ENCODE results near the gene MYBPH.

MYBPH gene

GRCh38 chr1:203180611-203181330 is 5.1 kb upstream of the MYBPH start:
- DNase-seq (ENCODE audit: low spot score), result no peak
- FAIRE-seq, result no peak

GRCh38 chr1:203179667-203180005 is 4.0 kb upstream of the MYBPH start:
- FAIRE-seq, result no peak

GRCh38 chr1:203178821-203179666 is 3.4 kb upstream of the MYBPH start:
- FAIRE-seq (no peak), DNase-seq (ENCODE audit: low spot score) (no peak)

More at GRCh38 chr1:203179667-203180005, 4.0 kb upstream of the MYBPH start:
- no peak for DNase-seq (ENCODE audit: low spot score)

GRCh38 chr1:203178083-203178482 is 2.5 kb upstream of the MYBPH start:
- FAIRE-seq (no peak), DNase-seq (ENCODE audit: low spot score) (peak; percentile 59)

- FAIRE-seq (no peak), DNase-seq (ENCODE audit: low spot score) (peak; percentile 61)
These were observed 1.9 kb upstream of the MYBPH start for GRCh38 chr1:203177470-203178039.

- DNase-seq (ENCODE audit: low spot score) (no peak), FAIRE-seq (no peak)
These were observed 1.4 kb upstream of the MYBPH start for GRCh38 chr1:203177036-203177405.

- FAIRE-seq (no peak), DNase-seq (ENCODE audit: low spot score) (no peak)
These were observed 828 bp upstream of the MYBPH start for GRCh38 chr1:203176273-203177035.

- DNase-seq (ENCODE audit: low spot score) (no peak), FAIRE-seq (no peak)
These were observed 208 bp upstream of the MYBPH start for GRCh38 chr1:203175827-203176241.

- FAIRE-seq (no peak), DNase-seq (ENCODE audit: low spot score) (no peak)
These were observed 1.2 kb downstream of the MYBPH start for GRCh38 chr1:203174324-203174985.

- DNase-seq (ENCODE audit: low spot score), result no peak
- no peak for FAIRE-seq
These were observed 2.1 kb downstream of the MYBPH start for GRCh38 chr1:203173566-203173965.

- no peak for DNase-seq (ENCODE audit: low spot score)
- no peak for FAIRE-seq
These were observed 2.5 kb downstream of the MYBPH start for GRCh38 chr1:203173011-203173555.

- DNase-seq (ENCODE audit: low spot score) (peak; percentile 75), FAIRE-seq (no peak)
These were observed 3.2 kb downstream of the MYBPH start for GRCh38 chr1:203172184-203173010.

- FAIRE-seq (no peak), DNase-seq (ENCODE audit: low spot score) (no peak)
These were observed 4.1 kb downstream of the MYBPH start for GRCh38 chr1:203171341-203172183.

GRCh38 chr1:203170625-203171330 is 4.8 kb downstream of the MYBPH start:
- DNase-seq (ENCODE audit: low spot score) (no peak), FAIRE-seq (no peak)

- FAIRE-seq, result no peak
- no peak for DNase-seq (ENCODE audit: low spot score)
These were observed 5.7 kb downstream of the MYBPH start for GRCh38 chr1:203169770-203170520.

- DNase-seq (ENCODE audit: low spot score), result no peak
- FAIRE-seq, result no peak
These were observed 6.6 kb downstream of the MYBPH start for GRCh38 chr1:203168991-203169390.

GRCh38 chr1:203168256-203168786 is 7.3 kb downstream of the MYBPH start:
- FAIRE-seq (no peak), DNase-seq (ENCODE audit: low spot score) (no peak)

GRCh38 chr1:203167913-203168200 is 7.8 kb downstream of the MYBPH start:
- FAIRE-seq, result no peak
- no peak for DNase-seq (ENCODE audit: low spot score)
